ENCODE data around the gene ZNF595. TPM values are rescaled to one million over a fixed set of nuclear protein-coding genes. Genes with fewer than 3 reads are reported as not detected.
A peak's percentile ranks its signal among the peaks of the same experiment; 100 is the strongest.
"Not testable (repeated sequence)": the region's sequence is repeated elsewhere in the genome, so short reads cannot be mapped to it uniquely, and the experiment has no call there.

The ZNF595 gene
- total RNA-seq, 1 experiment from 2014 or later: 27.2 TPM

GRCh38 chr4:51253-51652 lies 1.9 kb upstream of the ZNF595 start:
- not testable (repeated sequence) for H3K27ac ChIP-seq; H3K36me3 ChIP-seq; H3K9me3 ChIP-seq (replicated peaks); H3K4me1 ChIP-seq; DNase-seq; H3K4me3 ChIP-seq; H3K27me3 ChIP-seq

GRCh38 chr4:51655-52277 lies 1.4 kb upstream of the ZNF595 start:
- not testable (repeated sequence) for DNase-seq; H3K9me3 ChIP-seq (replicated peaks); H3K27ac ChIP-seq; H3K27me3 ChIP-seq; H3K36me3 ChIP-seq; H3K4me1 ChIP-seq; H3K4me3 ChIP-seq

GRCh38 chr4:53521-53920 lies 400 bp downstream of the ZNF595 start:
- H3K27ac ChIP-seq; DNase-seq; H3K9me3 ChIP-seq (replicated peaks); H3K36me3 ChIP-seq; H3K27me3 ChIP-seq; H3K4me3 ChIP-seq; H3K4me1 ChIP-seq: not testable (repeated sequence)

GRCh38 chr4:64733-65132 lies 11.6 kb downstream of the ZNF595 start:
- not testable (repeated sequence) for H3K4me1 ChIP-seq; H3K4me3 ChIP-seq; H3K27ac ChIP-seq; H3K27me3 ChIP-seq; H3K9me3 ChIP-seq (replicated peaks); DNase-seq
- H3K36me3 ChIP-seq: peaks cover 11% of the 10 kb centered on the region

- no peak for DNase-seq
- peaks cover 50% of the 10 kb centered on the region for H3K9me3 ChIP-seq (replicated peaks)
- no peak overlapping the region for H3K27ac ChIP-seq
- H3K4me1 ChIP-seq: no peaks in the 10 kb centered on the region
- H3K27me3 ChIP-seq: no peaks in the 10 kb centered on the region
- H3K36me3 ChIP-seq: peaks cover 57% of the 10 kb centered on the region
- H3K4me3 ChIP-seq: no peak overlapping the region
Observed at GRCh38 chr4:71830-72229, 18.7 kb downstream of the ZNF595 start.

GRCh38 chr4:85951-86350 lies 32.8 kb downstream of the ZNF595 start:
- Histone ChIP-seq H3K27ac (no peak overlapping the region), H3K4me1 (no peaks in the 10 kb centered on the region), H3K36me3 (peaks cover 68% of the 10 kb centered on the region), H3K4me3 (no peak overlapping the region), H3K27me3 (no peaks in the 10 kb centered on the region), H3K9me3 (replicated peaks) (peaks cover 54% of the 10 kb centered on the region)
- peak in 1 of 2 experiments; percentile 4 for DNase-seq

GRCh38 chr4:86559-87324 lies 33.6 kb downstream of the ZNF595 start:
- not testable (repeated sequence) for H3K4me1 ChIP-seq, H3K4me3 ChIP-seq, H3K27ac ChIP-seq, H3K27me3 ChIP-seq
- Histone ChIP-seq H3K9me3 (replicated peaks) (peaks cover 61% of the 10 kb centered on the region), H3K36me3 (peaks cover 60% of the 10 kb centered on the region)
- DNase-seq: peak in 1 of 2 experiments; percentile 5

GRCh38 chr4:98386-98785 lies 45.3 kb downstream of the ZNF595 start:
- DNase-seq: no peak
- Histone ChIP-seq H3K4me1 (no peaks in the 10 kb centered on the region), H3K9me3 (replicated peaks) (peaks cover 22% of the 10 kb centered on the region), H3K27ac (no peak overlapping the region), H3K36me3 (no peaks in the 10 kb centered on the region), H3K27me3 (no peaks in the 10 kb centered on the region), H3K4me3 (no peak overlapping the region)

GRCh38 chr4:99863-100262 lies 46.7 kb downstream of the ZNF595 start:
- peaks cover 18% of the 10 kb centered on the region for H3K9me3 ChIP-seq (replicated peaks)
- H3K36me3 ChIP-seq: no peaks in the 10 kb centered on the region
- no peaks in the 10 kb centered on the region for H3K27me3 ChIP-seq
- H3K27ac ChIP-seq: no peak overlapping the region
- H3K4me1 ChIP-seq: no peaks in the 10 kb centered on the region
- no peak for DNase-seq
- no peak overlapping the region for H3K4me3 ChIP-seq

GRCh38 chr4:107083-107443 lies 53.9 kb downstream of the ZNF595 start:
- Histone ChIP-seq H3K4me1 (no peaks in the 10 kb centered on the region), H3K9me3 (replicated peaks) (0 out of 2 replicates have a peak, but pooled peaks cover 3% of the 10 kb centered on the region), H3K4me3 (no peak overlapping the region)

GRCh38 chr4:107444-108429 lies 54.6 kb downstream of the ZNF595 start:
- H3K9me3 ChIP-seq (replicated peaks): no peaks in the 10 kb centered on the region
- H3K27me3 ChIP-seq: no peaks in the 10 kb centered on the region
- no peaks in the 10 kb centered on the region for H3K36me3 ChIP-seq
- H3K4me3 ChIP-seq: no peak overlapping the region
- DNase-seq: no peak
- H3K27ac ChIP-seq: no peak overlapping the region
- H3K4me1 ChIP-seq: no peaks in the 10 kb centered on the region

More at GRCh38 chr4:107083-107443, 53.9 kb downstream of the ZNF595 start:
- no peaks in the 10 kb centered on the region for H3K27me3 ChIP-seq
- no peak for DNase-seq
- no peaks in the 10 kb centered on the region for H3K36me3 ChIP-seq
- no peak overlapping the region for H3K27ac ChIP-seq

GRCh38 chr4:112771-113170 lies 59.6 kb downstream of the ZNF595 start:
- H3K36me3 ChIP-seq: no peaks in the 10 kb centered on the region
- H3K4me3 ChIP-seq: no peak overlapping the region
- no peak overlapping the region for H3K27ac ChIP-seq
- H3K9me3 ChIP-seq (replicated peaks): no peaks in the 10 kb centered on the region
- H3K27me3 ChIP-seq: no peaks in the 10 kb centered on the region
- H3K4me1 ChIP-seq: no peaks in the 10 kb centered on the region
- DNase-seq: no peak

GRCh38 chr4:113732-114131 lies 60.6 kb downstream of the ZNF595 start:
- no peaks in the 10 kb centered on the region for H3K27me3 ChIP-seq
- DNase-seq: no peak

GRCh38 chr4:114149-114548 lies 61.0 kb downstream of the ZNF595 start:
- Histone ChIP-seq H3K27ac (no peak overlapping the region), H3K9me3 (replicated peaks) (no peaks in the 10 kb centered on the region), H3K4me1 (no peaks in the 10 kb centered on the region), H3K27me3 (no peaks in the 10 kb centered on the region), H3K4me3 (no peak overlapping the region), H3K36me3 (no peaks in the 10 kb centered on the region)
- no peak for DNase-seq

More at GRCh38 chr4:113732-114131, 60.6 kb downstream of the ZNF595 start:
- Histone ChIP-seq H3K4me1 (no peaks in the 10 kb centered on the region), H3K27ac (no peak overlapping the region), H3K9me3 (replicated peaks) (no peaks in the 10 kb centered on the region), H3K36me3 (no peaks in the 10 kb centered on the region), H3K4me3 (no peak overlapping the region)

GRCh38 chr4:116499-116898 lies 63.4 kb downstream of the ZNF595 start:
- DNase-seq: no peak
- no peaks in the 10 kb centered on the region for H3K36me3 ChIP-seq
- H3K4me1 ChIP-seq: no peaks in the 10 kb centered on the region
- no peak overlapping the region for H3K4me3 ChIP-seq
- no peak overlapping the region for H3K27ac ChIP-seq
- no peaks in the 10 kb centered on the region for H3K27me3 ChIP-seq
- no peaks in the 10 kb centered on the region for H3K9me3 ChIP-seq (replicated peaks)

Data from SJCRH30 (cell line).